Liver (tissue), 9 donors: ENCODE results near the gene LMAN2. TPM values are rescaled to one million over a fixed set of nuclear protein-coding genes. Genes with fewer than 3 reads are reported as not detected.

Experiments
- DNase-seq: peaks from one replicate; pipeline ENCODE4 v3.0.0-alpha.2; 2017; ENCODE audit warnings: low spot score
- H3K27ac ChIP-seq, 2 donors: one replicate each; pipeline ENCODE4 v1.7.0; 2013; ENCODE audit warnings: inconsistent platforms in 2 of 2, low read length in 2 of 2, control low read depth in 1 of 2, low read depth in 1 of 2, mild to moderate bottlenecking in 1 of 2
- H3K27me3 ChIP-seq, 4 donors: one replicate each; pipeline versions ENCODE4 v1.6.1 to v1.7.0; 2013; ENCODE audit warnings: low read length in 3 of 4, inconsistent platforms in 1 of 4, mild to moderate bottlenecking in 1 of 4, moderate library complexity in 1 of 4; ENCODE audit not compliant: control insufficient read depth in 4 of 4, insufficient read depth in 4 of 4
- H3K36me3 ChIP-seq, 4 donors: one replicate each; pipeline versions ENCODE4 v1.6.1 to v1.7.0; 2013; ENCODE audit warnings: low read length in 3 of 4, mild to moderate bottlenecking in 3 of 4, low read depth in 1 of 4, moderate library complexity in 1 of 4; ENCODE audit not compliant: control insufficient read depth in 4 of 4, insufficient read depth in 3 of 4
- H3K4me1 ChIP-seq, 4 donors: one replicate each; pipeline versions ENCODE4 v1.6.1 to v1.7.0; 2013; ENCODE audit warnings: low read length in 3 of 4, mild to moderate bottlenecking in 3 of 4, moderate library complexity in 1 of 4; ENCODE audit not compliant: control insufficient read depth in 4 of 4, insufficient read depth in 4 of 4
- H3K4me3 ChIP-seq, 3 donors: one replicate each; pipeline versions ENCODE4 v1.6.1 to v1.7.0; 2013; ENCODE audit warnings: low read length in 3 of 3, control low read depth in 1 of 3, low read depth in 1 of 3, mild to moderate bottlenecking in 1 of 3
- H3K9ac ChIP-seq, 2 donors: one replicate each; pipeline ENCODE4 v1.7.0; 2013; ENCODE audit warnings: low read length in 2 of 2, mild to moderate bottlenecking in 2 of 2, moderate library complexity in 2 of 2, control low read depth in 1 of 2, low read depth in 1 of 2
- H3K9me3 ChIP-seq, 4 donors: one replicate each; pipeline versions ENCODE4 v1.6.1 to v1.7.0; 2013; ENCODE audit warnings: low read length in 3 of 4; ENCODE audit not compliant: control insufficient read depth in 4 of 4
- EGR1 ChIP-seq, 2 donors: IDR thresholded peaks; 2 replicates each; pipeline ENCODE4 v1.6.1; 2016 to 2018; ENCODE audit warnings: antibody characterized with exemption in 2 of 2, low read depth in 2 of 2
- FOXA1 ChIP-seq: IDR thresholded peaks from 2 replicates; pipeline ENCODE4 v1.6.1; 2016; ENCODE audit warnings: antibody characterized with exemption
- FOXA2 ChIP-seq: IDR thresholded peaks from 2 replicates; pipeline ENCODE4 v1.6.1; 2016; ENCODE audit warnings: antibody characterized with exemption
- GABPA ChIP-seq, 2 donors: IDR thresholded peaks in 1 of 2; conservative IDR thresholded peaks in 1 of 2; 2 replicates each; pipeline ENCODE4 v1.6.1; 2016; ENCODE audit warnings: antibody characterized with exemption in 2 of 2, mild to moderate bottlenecking in 1 of 2, moderate library complexity in 1 of 2
- HNF4A ChIP-seq, 2 donors: conservative IDR thresholded peaks; 2 replicates each; pipeline ENCODE4 v1.6.1; 2016; ENCODE audit warnings: antibody characterized with exemption in 2 of 2, mild to moderate bottlenecking in 2 of 2
- HNF4G ChIP-seq: IDR thresholded peaks from 2 replicates; pipeline ENCODE4 v1.6.1; 2016; ENCODE audit warnings: antibody characterized with exemption
- JUND ChIP-seq, 2 donors: IDR thresholded peaks; 2 replicates each; pipeline ENCODE4 v1.6.1; 2016; ENCODE audit warnings: antibody characterized with exemption in 2 of 2
- RAD21 ChIP-seq, 2 donors: IDR thresholded peaks; 2 replicates each; pipeline ENCODE4 v1.6.1; 2016; ENCODE audit warnings: antibody characterized with exemption in 2 of 2, mild to moderate bottlenecking in 2 of 2
- SP1 ChIP-seq: IDR thresholded peaks from 2 replicates; pipeline ENCODE4 v1.6.1; 2018; ENCODE audit warnings: antibody characterized with exemption, mild to moderate bottlenecking
- TAF1 ChIP-seq: conservative IDR thresholded peaks from 2 replicates; pipeline ENCODE4 v1.6.1; 2016; ENCODE audit warnings: antibody characterized with exemption, mild to moderate bottlenecking
- YY1 ChIP-seq: IDR thresholded peaks from 2 replicates; pipeline ENCODE4 v1.6.1; 2016; ENCODE audit warnings: antibody characterized with exemption, mild to moderate bottlenecking
- WGBS: extraction: QIAGEN DNeasy Blood & Tissue Kit; methylation state at CpG from one replicate; pipeline ENCODE4 v1.1.7; 2013; 5-methylcytosine and 5-hydroxymethylcytosine counted together
- polyA plus RNA-seq, 2 donors: library from polyadenylated mRNA; stranded (reverse) in 1 of 2; unstranded in 1 of 2; fragments of 200-250 nt in 1 of 2; fragments of >200 nt in 1 of 2; fragmentation: Nextera tagmentation in 1 of 2; extraction: Ambion mirVana in 1 of 2; gene quantifications; one replicate each; pipeline versions ENCODE4 v1.2.1 to v1.2.3, GENCODE V29; 2013 to 2015
- total RNA-seq, 2 donors: library from RNA; depleted of rRNA; stranded (reverse); fragments of >200 nt; gene quantifications; one replicate each; pipeline ENCODE4 v1.2.3, GENCODE V29; 2014
- TF ChIP-seq, protein P1 (sequence below): IDR thresholded peaks from 2 replicates; pipeline ENCODE4 v1.6.1; 2016; ENCODE audit warnings: antibody characterized with exemption, mild to moderate bottlenecking
- TF ChIP-seq, protein P2 (sequence below): IDR thresholded peaks from 2 replicates; pipeline ENCODE4 v1.6.1; 2016; ENCODE audit warnings: antibody characterized with exemption
- TF ChIP-seq, protein P3 (sequence below): IDR thresholded peaks from 2 replicates; pipeline ENCODE4 v1.6.1; 2016; ENCODE audit warnings: antibody characterized with exemption
- TF ChIP-seq, protein P4 (sequence below): IDR thresholded peaks from 2 replicates; pipeline ENCODE4 v1.6.1; 2016; ENCODE audit warnings: antibody characterized with exemption
- donor health status: healthy.
- donor health status: healthy.
- donor health status: healthy.
- donor health status: healthy.
- donor health status: healthy.

LMAN2 gene
- total and polyA plus RNA-seq, 4 donors = 243 to 478 (median 364) TPM

DNA sequence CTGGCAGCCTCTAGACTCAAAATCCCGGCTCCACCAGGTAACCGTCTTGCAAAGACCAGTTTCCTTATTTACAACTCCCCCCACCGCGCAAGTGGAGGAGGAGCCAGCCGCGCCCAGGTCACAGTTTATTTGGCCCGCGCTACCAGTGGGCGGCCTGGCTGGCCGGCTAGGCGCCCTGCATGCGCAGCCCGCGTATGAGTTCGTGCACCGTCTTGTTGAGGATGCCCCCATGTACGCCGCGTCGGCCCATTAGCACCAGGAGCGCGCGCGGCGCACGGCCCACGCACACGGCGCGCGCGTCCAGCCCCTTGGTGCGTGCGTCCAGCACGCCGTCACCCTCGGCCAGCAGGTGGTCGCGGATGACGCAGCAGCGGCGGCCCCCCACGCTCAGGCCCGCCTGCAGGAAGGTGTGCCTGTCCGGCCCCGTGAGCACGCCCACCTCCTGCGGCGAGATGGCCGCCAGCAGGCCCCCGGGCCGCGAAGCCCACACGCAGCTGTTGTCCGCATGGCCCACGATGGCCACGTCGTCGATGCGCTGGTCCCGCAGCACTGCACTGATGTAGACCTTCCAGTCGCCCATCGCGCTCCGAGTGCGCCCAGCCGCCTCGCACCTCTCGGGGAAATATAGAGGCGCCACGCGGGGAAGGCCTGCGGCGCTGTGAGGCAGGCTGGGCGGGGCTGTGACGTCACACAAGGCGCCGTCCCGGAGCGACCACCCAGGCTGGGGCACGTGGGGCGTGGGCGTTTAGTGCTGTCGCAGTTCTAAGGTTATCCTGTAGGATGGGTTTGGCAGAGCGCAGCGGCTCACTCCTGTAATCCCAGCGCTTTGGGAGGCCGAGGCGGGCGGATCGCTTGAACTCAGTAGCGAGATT lies 48.8 kb upstream of the LMAN2 start, which contains the start of gene PFN3:
Gene PFN3 (minus strand): TSS at position 665 of the 872 bp plus-strand sequence. CDS start 85 bp downstream, at position 580.
- 40% methylated on average over 92 of the region's 92 CpGs for WGBS
- no peak for DNase-seq
- no peaks in the 10 kb centered on the region for H3K27me3 ChIP-seq

DNA sequence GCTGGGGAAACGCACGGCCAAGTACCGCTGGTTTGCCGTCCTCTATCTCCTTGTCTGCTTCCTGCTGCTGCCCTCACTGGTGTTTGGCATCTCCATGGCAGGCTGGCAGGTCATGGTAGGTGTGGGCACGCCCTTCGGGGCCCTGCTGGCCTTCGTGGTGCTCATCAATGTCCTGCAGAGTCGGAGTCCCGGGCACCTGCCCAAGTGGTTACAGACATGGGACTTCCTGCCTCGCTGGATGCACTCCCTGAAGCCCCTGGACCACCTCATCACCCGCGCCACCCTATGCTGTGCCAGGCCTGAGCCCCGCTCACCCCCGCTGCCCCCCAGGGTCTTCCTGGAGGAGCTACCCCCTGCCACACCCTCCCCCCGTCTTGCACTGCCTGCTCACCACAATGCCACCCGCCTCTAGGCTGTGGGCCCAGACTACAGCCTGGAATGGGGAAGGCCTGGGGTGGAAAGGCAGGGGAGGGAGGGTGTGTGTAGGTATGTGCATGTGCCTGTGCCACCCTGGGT lies 46.5 kb upstream of the LMAN2 start:
- H3K36me3 ChIP-seq = peaks cover 0 to 7% (median 4%) of the 10 kb centered on the region in 4 donors
- H3K27me3 ChIP-seq = no peaks in the 10 kb centered on the region
- no peak for TF ChIP-seq GABPA (IDR thresholded peaks at IDR 0.05 in 1 of 2, conservative IDR thresholded peaks at IDR 0.05 in 1 of 2)
- no peak for TF ChIP-seq JUND (IDR thresholded peaks at IDR 0.05)
- TF ChIP-seq, protein P1, sequence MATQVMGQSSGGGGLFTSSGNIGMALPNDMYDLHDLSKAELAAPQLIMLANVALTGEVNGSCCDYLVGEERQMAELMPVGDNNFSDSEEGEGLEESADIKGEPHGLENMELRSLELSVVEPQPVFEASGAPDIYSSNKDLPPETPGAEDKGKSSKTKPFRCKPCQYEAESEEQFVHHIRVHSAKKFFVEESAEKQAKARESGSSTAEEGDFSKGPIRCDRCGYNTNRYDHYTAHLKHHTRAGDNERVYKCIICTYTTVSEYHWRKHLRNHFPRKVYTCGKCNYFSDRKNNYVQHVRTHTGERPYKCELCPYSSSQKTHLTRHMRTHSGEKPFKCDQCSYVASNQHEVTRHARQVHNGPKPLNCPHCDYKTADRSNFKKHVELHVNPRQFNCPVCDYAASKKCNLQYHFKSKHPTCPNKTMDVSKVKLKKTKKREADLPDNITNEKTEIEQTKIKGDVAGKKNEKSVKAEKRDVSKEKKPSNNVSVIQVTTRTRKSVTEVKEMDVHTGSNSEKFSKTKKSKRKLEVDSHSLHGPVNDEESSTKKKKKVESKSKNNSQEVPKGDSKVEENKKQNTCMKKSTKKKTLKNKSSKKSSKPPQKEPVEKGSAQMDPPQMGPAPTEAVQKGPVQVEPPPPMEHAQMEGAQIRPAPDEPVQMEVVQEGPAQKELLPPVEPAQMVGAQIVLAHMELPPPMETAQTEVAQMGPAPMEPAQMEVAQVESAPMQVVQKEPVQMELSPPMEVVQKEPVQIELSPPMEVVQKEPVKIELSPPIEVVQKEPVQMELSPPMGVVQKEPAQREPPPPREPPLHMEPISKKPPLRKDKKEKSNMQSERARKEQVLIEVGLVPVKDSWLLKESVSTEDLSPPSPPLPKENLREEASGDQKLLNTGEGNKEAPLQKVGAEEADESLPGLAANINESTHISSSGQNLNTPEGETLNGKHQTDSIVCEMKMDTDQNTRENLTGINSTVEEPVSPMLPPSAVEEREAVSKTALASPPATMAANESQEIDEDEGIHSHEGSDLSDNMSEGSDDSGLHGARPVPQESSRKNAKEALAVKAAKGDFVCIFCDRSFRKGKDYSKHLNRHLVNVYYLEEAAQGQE = no peak
- 92% methylated on average over 16 of the region's 16 CpGs for WGBS
- no peak for DNase-seq
- peaks cover 0 to 14% (median 6%) of the 10 kb centered on the region in 4 donors for H3K4me1 ChIP-seq
- H3K9ac ChIP-seq = no peak overlapping the region
- no peak overlapping the region for H3K4me3 ChIP-seq
- no peaks in the 10 kb centered on the region for H3K9me3 ChIP-seq
- H3K27ac ChIP-seq = no peak overlapping the region

More for the DNA sequence above, 48.8 kb upstream of the LMAN2 start, which contains the start of gene PFN3:
- Histone ChIP-seq H3K9ac (no peak within 1 kb of the TSS), H3K4me3 (no peak within 1 kb of the TSS), H3K9me3 (no peaks in the 10 kb centered on the region), H3K4me1 (peaks cover 3 to 30% (median 17%) of the 10 kb centered on the region in 4 donors), H3K27ac (no peak within 1 kb of the TSS), H3K36me3 (peaks cover 0 to 11% (median 5%) of the 10 kb centered on the region in 4 donors)
- TF ChIP-seq, protein P2, sequence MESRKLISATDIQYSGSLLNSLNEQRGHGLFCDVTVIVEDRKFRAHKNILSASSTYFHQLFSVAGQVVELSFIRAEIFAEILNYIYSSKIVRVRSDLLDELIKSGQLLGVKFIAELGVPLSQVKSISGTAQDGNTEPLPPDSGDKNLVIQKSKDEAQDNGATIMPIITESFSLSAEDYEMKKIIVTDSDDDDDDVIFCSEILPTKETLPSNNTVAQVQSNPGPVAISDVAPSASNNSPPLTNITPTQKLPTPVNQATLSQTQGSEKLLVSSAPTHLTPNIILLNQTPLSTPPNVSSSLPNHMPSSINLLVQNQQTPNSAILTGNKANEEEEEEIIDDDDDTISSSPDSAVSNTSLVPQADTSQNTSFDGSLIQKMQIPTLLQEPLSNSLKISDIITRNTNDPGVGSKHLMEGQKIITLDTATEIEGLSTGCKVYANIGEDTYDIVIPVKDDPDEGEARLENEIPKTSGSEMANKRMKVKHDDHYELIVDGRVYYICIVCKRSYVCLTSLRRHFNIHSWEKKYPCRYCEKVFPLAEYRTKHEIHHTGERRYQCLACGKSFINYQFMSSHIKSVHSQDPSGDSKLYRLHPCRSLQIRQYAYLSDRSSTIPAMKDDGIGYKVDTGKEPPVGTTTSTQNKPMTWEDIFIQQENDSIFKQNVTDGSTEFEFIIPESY = no peak
- no peak for TF ChIP-seq TAF1

DNA sequence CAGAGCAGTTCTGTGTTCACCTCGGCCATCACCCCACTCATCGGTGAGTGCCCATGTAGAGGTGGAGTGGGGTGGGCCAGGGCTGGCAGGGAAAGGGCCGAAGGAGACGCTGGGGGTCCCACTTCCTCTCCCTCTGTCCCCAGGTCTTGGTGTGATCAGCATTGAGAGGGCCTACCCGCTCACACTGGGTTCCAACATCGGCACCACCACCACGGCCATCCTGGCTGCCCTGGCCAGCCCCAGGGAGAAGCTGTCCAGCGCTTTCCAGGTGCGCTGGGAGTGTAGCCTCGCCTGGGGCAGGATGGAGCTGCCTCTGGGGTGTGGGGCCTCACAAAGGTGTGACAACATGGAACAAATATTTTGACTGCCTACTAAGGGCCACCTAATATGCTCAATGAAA lies 45.3 kb upstream of the LMAN2 start:
- H3K36me3 ChIP-seq = peaks cover 0 to 6% (median 0%) of the 10 kb centered on the region in 4 donors
- 92% methylated on average over 10 of the region's 10 CpGs for WGBS
- no peak overlapping the region for H3K27ac ChIP-seq
- no peak overlapping the region for H3K9ac ChIP-seq
- peaks cover 0 to 11% (median 6%) of the 10 kb centered on the region in 4 donors for H3K4me1 ChIP-seq
- H3K4me3 ChIP-seq = no peak overlapping the region
- H3K9me3 ChIP-seq = no peaks in the 10 kb centered on the region
- DNase-seq = no peak
- H3K27me3 ChIP-seq = no peaks in the 10 kb centered on the region
- TF ChIP-seq FOXA2 (no peak), RAD21 (IDR thresholded peaks at IDR 0.05) (no peak), FOXA1 (no peak), EGR1 (IDR thresholded peaks at IDR 0.05; ENCODE audit: low read depth in 2 of 2) (no peak), YY1 (no peak), JUND (IDR thresholded peaks at IDR 0.05) (no peak), HNF4A (conservative IDR thresholded peaks at IDR 0.05) (no peak), SP1 (no peak), TAF1 (no peak), HNF4G (no peak), GABPA (IDR thresholded peaks at IDR 0.05 in 1 of 2, conservative IDR thresholded peaks at IDR 0.05 in 1 of 2) (no peak)
- TF ChIP-seq, protein P3, sequence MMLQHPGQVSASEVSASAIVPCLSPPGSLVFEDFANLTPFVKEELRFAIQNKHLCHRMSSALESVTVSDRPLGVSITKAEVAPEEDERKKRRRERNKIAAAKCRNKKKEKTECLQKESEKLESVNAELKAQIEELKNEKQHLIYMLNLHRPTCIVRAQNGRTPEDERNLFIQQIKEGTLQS = no peak
- TF ChIP-seq, protein P4, sequence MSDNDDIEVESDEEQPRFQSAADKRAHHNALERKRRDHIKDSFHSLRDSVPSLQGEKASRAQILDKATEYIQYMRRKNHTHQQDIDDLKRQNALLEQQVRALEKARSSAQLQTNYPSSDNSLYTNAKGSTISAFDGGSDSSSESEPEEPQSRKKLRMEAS = no peak
- TF ChIP-seq, protein P2 = no peak
